Measurements from ENCODE around the gene CREBBP. TPM values are rescaled to one million over a fixed set of nuclear protein-coding genes. Genes with fewer than 3 reads are reported as not detected.

The CREBBP gene
- total and polyA plus RNA-seq, 4 donors: 16.0 to 155 (median 36.1) TPM

DNA sequence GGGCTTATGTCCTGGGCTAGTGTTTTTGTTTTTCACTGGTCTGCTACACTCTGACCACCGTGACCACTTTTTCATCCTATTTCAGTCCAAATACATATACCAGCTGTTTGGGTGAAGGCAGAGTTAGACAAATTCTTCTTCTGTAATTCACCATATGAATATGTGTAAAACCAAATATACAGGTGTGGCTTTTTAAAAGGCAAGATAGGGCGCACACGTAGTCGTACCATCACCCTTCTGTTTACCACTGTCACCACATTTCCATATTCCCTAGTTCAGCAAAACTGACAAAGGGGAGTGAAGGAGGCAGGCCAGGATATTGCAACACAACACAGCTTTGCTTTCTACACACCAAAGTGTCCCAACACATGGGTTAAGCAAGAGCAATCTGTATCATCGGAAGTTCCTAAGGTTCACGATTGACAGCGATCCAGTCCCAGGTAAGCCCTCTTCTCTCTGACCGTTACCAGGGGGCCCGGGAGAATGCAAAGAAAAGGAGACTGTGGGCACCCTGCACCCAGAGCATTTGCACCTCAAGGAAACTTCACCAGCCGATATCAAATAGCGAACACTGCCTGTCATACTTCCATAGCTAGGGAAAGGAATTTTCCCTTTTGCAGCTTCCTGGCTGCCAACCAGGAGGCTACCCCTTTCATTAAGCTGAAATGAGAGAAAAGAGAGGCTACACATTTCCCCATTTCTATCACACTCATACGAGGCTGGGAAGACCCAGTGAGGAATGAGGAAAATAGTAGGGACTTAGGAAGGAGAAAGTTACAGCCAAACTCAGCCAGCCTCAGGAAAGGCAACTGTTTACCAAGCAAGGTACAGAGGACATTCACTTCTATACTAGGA is 23.1 kb downstream of the CREBBP start:
- TF ChIP-seq, protein P1, sequence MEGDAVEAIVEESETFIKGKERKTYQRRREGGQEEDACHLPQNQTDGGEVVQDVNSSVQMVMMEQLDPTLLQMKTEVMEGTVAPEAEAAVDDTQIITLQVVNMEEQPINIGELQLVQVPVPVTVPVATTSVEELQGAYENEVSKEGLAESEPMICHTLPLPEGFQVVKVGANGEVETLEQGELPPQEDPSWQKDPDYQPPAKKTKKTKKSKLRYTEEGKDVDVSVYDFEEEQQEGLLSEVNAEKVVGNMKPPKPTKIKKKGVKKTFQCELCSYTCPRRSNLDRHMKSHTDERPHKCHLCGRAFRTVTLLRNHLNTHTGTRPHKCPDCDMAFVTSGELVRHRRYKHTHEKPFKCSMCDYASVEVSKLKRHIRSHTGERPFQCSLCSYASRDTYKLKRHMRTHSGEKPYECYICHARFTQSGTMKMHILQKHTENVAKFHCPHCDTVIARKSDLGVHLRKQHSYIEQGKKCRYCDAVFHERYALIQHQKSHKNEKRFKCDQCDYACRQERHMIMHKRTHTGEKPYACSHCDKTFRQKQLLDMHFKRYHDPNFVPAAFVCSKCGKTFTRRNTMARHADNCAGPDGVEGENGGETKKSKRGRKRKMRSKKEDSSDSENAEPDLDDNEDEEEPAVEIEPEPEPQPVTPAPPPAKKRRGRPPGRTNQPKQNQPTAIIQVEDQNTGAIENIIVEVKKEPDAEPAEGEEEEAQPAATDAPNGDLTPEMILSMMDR (IDR thresholded peaks at IDR 0.05; ENCODE audit: control extremely low read depth, extremely low read depth): no peak
- ATAC-seq (ENCODE audit: insufficient read depth, low FRiP score): peak; percentile 82
- Histone ChIP-seq H3K9me3 (ENCODE audit: control insufficient read depth in 4 of 4, insufficient read depth in 3 of 4, low read length in 3 of 4) (no peaks in the 10 kb centered on the region), H3K4me3 (no peak overlapping the region), H3K36me3 (ENCODE audit: control insufficient read depth in 4 of 4, insufficient read depth in 4 of 4, low read length in 4 of 4) (peaks cover 0 to 1% (median 0%) of the 10 kb centered on the region in 4 donors), H3K27me3 (ENCODE audit: control insufficient read depth in 3 of 3, insufficient read depth in 3 of 3, low read length in 2 of 3) (no peaks in the 10 kb centered on the region), H3K9ac (ENCODE audit: insufficient read depth in 1 of 2, low read length in 2 of 2) (peak overlapping the region in 1 of 2 donors; percentile 20), H3K4me1 (ENCODE audit: control insufficient read depth in 5 of 5, insufficient read depth in 5 of 5, low read length in 5 of 5) (peaks cover 12 to 31% (median 29%) of the 10 kb centered on the region in 5 donors), H3K27ac (ENCODE audit: low read depth in 1 of 2, low read length in 1 of 2) (peak overlapping the region; percentile 46 to 48)
- WGBS, 2 donors: 25 to 33% methylated on average over 12 of the region's 12 CpGs
- peak; percentile 51 to 93 (median 81) for DNase-seq

- Histone ChIP-seq H3K27me3 (ENCODE audit: control insufficient read depth in 3 of 3, insufficient read depth in 3 of 3, low read length in 2 of 3) (no peaks in the 10 kb centered on the region), H3K9ac (ENCODE audit: insufficient read depth in 1 of 2, low read length in 2 of 2) (no peak overlapping the region), H3K4me3 (no peak overlapping the region), H3K9me3 (ENCODE audit: control insufficient read depth in 4 of 4, insufficient read depth in 3 of 4, low read length in 3 of 4) (no peaks in the 10 kb centered on the region), H3K36me3 (ENCODE audit: control insufficient read depth in 4 of 4, insufficient read depth in 4 of 4, low read length in 4 of 4) (no peaks in the 10 kb centered on the region), H3K27ac (ENCODE audit: low read depth in 1 of 2, low read length in 1 of 2) (peak overlapping the region in 1 of 2 donors; percentile 14), H3K4me1 (ENCODE audit: control insufficient read depth in 5 of 5, insufficient read depth in 5 of 5, low read length in 5 of 5) (peaks cover 6 to 27% (median 24%) of the 10 kb centered on the region in 5 donors)
- ATAC-seq (ENCODE audit: insufficient read depth, low FRiP score) (no peak), DNase-seq (no peak)
- TF ChIP-seq, protein P1 (IDR thresholded peaks at IDR 0.05; ENCODE audit: control extremely low read depth, extremely low read depth): no peak
- WGBS, 2 donors: 68 to 72% methylated on average over 6 of the region's 6 CpGs
Measured at GRCh38 chr16:3856367-3857141, 24.0 kb downstream of the CREBBP start.

DNA sequence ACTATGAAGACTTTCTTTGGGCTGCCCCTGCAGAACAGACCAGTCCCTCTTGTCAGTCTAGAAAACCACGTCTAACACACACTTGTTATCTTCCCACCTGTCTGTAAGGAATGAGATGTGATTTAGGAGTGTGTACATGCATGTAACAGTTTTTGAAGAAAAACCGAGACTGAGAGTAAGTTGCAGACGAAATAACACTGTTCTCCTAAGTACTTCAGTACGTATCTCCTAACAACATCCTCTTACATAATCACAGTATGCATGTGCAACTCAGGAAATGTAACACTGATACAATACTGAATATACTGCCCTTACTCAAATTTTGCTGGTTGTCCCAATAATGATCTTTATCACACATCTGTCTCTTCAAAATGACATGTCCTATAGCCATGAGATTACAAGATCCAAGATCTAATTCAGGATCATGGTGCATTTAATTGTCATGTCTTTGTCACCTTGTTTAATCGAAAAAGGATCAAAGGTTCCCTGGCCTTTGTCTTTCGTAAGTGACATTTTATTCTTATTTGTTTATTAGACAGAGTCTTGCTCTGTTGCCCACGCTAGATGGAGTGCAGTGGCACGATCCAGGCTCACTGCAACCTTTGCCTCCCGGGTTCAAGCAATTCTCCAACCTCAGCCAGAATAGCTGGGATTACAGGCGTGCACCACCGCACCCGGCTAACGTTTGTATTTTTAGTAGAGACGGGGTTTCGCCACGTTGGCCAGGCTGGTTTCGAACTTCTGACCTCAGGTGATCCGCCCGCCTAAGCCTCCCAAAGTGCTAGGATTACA is 25.6 kb downstream of the CREBBP start:
- H3K36me3 ChIP-seq (ENCODE audit: control insufficient read depth in 4 of 4, insufficient read depth in 4 of 4, low read length in 4 of 4): peaks cover 0 to 8% (median 6%) of the 10 kb centered on the region in 4 donors
- H3K9ac ChIP-seq (ENCODE audit: insufficient read depth in 1 of 2, low read length in 2 of 2): no peak overlapping the region
- peak overlapping the region in 1 of 2 donors; percentile 32 for H3K27ac ChIP-seq (ENCODE audit: low read depth in 1 of 2, low read length in 1 of 2)
- 52 to 66% methylated on average over 19 of the region's 19 CpGs for WGBS, 2 donors
- H3K27me3 ChIP-seq (ENCODE audit: control insufficient read depth in 3 of 3, insufficient read depth in 3 of 3, low read length in 2 of 3): no peaks in the 10 kb centered on the region
- H3K9me3 ChIP-seq (ENCODE audit: control insufficient read depth in 4 of 4, insufficient read depth in 3 of 4, low read length in 3 of 4): no peaks in the 10 kb centered on the region
- DNase-seq (no peak), ATAC-seq (ENCODE audit: insufficient read depth, low FRiP score) (no peak)
- TF ChIP-seq, protein P1 (IDR thresholded peaks at IDR 0.05; ENCODE audit: control extremely low read depth, extremely low read depth): no peak
- no peak overlapping the region for H3K4me3 ChIP-seq
- H3K4me1 ChIP-seq (ENCODE audit: control insufficient read depth in 5 of 5, insufficient read depth in 5 of 5, low read length in 5 of 5): peaks cover 6 to 33% (median 24%) of the 10 kb centered on the region in 5 donors

All from lung (tissue), 12 donors.